ENCODE results near the gene CMIP. TPM values are rescaled to one million over a fixed set of nuclear protein-coding genes. Genes with fewer than 3 reads are reported as not detected.

CMIP gene
- total and polyA plus RNA-seq, 3 donors from 2014 or later: 34.9 to 72.5 (median 42.0) TPM

DNA sequence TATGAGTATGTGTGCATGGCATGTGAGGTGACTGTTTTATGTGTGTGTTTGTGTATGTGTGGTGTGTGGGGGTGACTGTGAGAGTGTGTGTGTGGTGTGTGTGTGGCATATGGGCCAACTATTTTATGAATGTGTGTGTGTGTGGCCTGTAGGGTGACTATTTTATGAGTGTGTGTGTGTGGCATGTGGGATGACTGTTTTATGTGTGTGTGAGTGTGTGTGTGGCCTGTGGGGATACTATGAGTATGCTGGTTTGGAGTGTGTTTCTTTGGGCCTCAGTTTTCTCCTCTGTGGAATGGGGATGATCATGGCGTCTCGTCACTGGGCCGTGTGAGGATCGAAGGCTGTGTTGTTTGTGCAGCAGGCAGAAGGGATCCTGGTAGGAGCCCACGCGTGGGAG lies 182.4 kb downstream of the CMIP start:
- no peaks in the 10 kb centered on the region for H3K9me3 ChIP-seq
- H3K36me3 ChIP-seq (ENCODE audit: low read depth, missing control alignments): no peaks in the 10 kb centered on the region
- WGBS, 2 donors: 92 to 94% methylated on average over 6 of the region's 6 CpGs
- no peaks in the 10 kb centered on the region for H3K27me3 ChIP-seq
- H3K4me1 ChIP-seq: no peaks in the 10 kb centered on the region
- intact Hi-C loops (cut with DNase I; ENCODE audit: low total_unique reads): no loop called here
- no peak for TF ChIP-seq POLR2A (IDR thresholded peaks at IDR 0.05)
- TF ChIP-seq, protein P1, sequence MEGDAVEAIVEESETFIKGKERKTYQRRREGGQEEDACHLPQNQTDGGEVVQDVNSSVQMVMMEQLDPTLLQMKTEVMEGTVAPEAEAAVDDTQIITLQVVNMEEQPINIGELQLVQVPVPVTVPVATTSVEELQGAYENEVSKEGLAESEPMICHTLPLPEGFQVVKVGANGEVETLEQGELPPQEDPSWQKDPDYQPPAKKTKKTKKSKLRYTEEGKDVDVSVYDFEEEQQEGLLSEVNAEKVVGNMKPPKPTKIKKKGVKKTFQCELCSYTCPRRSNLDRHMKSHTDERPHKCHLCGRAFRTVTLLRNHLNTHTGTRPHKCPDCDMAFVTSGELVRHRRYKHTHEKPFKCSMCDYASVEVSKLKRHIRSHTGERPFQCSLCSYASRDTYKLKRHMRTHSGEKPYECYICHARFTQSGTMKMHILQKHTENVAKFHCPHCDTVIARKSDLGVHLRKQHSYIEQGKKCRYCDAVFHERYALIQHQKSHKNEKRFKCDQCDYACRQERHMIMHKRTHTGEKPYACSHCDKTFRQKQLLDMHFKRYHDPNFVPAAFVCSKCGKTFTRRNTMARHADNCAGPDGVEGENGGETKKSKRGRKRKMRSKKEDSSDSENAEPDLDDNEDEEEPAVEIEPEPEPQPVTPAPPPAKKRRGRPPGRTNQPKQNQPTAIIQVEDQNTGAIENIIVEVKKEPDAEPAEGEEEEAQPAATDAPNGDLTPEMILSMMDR (IDR thresholded peaks at IDR 0.05): no peak
- H3K27ac ChIP-seq: no peak overlapping the region
- no peak overlapping the region for H3K4me3 ChIP-seq
- no peak for DNase-seq

DNA sequence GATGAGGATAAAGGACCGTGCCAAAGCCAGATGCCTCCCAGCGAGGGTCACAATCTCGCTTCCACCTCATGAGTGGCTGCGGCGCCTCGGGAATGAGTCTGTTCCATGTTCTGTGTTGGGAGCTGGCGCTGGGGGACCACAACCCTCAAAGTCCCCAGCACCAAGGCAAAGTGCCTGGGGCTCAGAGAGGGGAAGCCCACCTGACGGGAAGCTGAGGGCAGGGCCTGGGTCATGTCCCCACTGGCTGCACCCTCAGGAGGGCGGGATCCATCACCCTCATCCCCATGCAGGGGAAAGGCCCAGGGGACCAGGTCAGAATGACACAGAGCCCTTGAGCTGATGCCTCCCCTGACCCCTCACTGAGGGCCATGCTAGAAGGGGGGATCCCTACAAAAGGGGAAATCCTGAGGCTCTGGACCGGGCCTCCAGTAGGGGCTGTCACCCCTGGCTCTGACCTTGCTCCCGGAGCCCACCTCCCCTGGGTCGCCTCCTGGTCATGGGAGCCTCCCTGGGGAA lies 183.2 kb downstream of the CMIP start:
- intact Hi-C loops (cut with DNase I; ENCODE audit: low total_unique reads): no loop called here
- no peak overlapping the region for H3K27ac ChIP-seq
- 93 to 97% methylated on average over 6 to 12 of the region's 12 CpGs for WGBS, 2 donors
- no peak overlapping the region for H3K4me3 ChIP-seq
- H3K36me3 ChIP-seq (ENCODE audit: low read depth, missing control alignments): no peaks in the 10 kb centered on the region
- no peak for DNase-seq
- H3K27me3 ChIP-seq: no peaks in the 10 kb centered on the region
- H3K4me1 ChIP-seq: no peaks in the 10 kb centered on the region
- no peak for TF ChIP-seq POLR2A (IDR thresholded peaks at IDR 0.05)
- TF ChIP-seq, protein P1 (IDR thresholded peaks at IDR 0.05): no peak
- H3K9me3 ChIP-seq: no peaks in the 10 kb centered on the region

DNA sequence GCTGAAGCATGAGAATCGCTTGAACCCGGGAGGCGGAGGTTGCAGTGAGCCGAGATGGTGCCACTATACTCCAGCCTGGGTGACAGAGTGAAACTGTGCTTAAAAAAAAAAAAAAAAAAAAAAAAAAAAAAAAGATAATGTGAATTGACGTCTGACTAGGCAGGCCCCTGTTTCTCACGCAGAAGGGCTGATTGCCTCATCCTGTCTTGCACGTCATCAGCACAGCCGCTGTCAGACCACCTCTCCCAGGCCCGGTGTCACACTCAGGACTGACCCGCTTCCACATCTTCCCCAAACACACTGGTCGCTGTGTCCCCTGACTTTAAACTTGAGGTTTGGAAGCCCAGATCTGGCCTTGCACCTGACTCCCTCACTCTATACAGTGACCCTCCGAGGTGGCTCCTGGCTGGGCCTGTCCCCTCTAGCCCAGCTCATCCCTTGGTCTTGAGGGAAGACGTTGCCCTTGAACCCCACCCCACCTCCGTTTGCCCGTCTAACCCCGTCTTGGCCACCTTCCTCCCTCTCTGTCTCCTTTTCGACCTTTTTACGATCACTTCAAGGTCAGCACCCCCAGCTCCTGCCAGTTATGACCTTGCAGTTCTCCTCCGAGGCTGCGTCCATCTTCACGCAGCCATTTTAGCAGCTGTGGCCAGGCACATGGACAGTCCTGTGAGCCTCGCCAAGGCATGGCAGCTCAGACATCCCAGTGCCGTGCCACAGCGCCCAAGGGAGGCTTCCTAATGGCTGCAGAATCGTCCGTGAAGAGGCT lies 184.6 kb downstream of the CMIP start:
- TF ChIP-seq POLR2A (IDR thresholded peaks at IDR 0.05): no peak
- TF ChIP-seq, protein P1 (IDR thresholded peaks at IDR 0.05): no peak
- intact Hi-C loops (cut with DNase I; ENCODE audit: low total_unique reads): no loop called here
- no peak overlapping the region for H3K27ac ChIP-seq
- 85 to 88% methylated on average over 26 of the region's 26 CpGs for WGBS, 2 donors
- no peaks in the 10 kb centered on the region for H3K27me3 ChIP-seq
- DNase-seq: no peak
- H3K4me1 ChIP-seq: no peaks in the 10 kb centered on the region
- no peaks in the 10 kb centered on the region for H3K9me3 ChIP-seq
- H3K4me3 ChIP-seq: no peak overlapping the region
- no peaks in the 10 kb centered on the region for H3K36me3 ChIP-seq (ENCODE audit: low read depth, missing control alignments)

DNA sequence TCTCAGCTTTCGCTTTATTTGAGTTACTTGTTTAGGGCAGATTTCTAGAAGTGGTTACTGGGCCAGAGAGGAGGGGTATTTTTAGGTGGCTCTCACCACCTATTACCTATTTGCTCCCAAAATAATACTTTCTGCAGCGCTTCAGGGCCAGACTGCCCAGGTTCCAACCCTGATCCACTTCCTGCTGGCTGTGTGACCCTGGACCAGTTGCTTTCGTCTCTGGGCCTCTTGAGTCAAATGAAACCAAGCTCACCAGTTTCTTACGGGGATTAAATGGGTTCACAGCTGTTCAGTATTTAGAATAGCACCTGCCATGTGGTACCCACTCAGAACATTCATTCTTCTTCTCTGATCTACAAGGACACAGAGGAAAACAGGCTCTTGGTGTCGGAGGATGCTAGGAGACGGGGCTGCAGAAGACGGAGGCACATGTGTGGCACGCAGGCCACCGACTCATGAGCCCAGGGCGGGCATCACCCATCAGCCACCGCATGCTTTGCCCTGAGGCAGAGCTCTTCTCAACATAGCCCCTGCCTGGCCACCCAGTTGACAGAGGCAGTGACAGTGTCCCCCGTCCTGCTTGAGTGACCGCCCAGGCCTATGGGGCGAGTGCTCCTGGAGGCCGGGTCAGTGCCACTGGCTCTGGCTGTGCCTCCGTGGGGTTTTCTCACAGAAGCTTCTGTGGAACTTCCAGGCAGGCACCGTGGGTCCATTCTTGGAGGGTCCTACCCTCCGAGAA lies 185.5 kb downstream of the CMIP start:
- no peaks in the 10 kb centered on the region for H3K36me3 ChIP-seq (ENCODE audit: low read depth, missing control alignments)
- intact Hi-C loops (cut with DNase I; ENCODE audit: low total_unique reads): no loop called here
- DNase-seq: no peak
- H3K27me3 ChIP-seq: no peaks in the 10 kb centered on the region
- no peak overlapping the region for H3K4me3 ChIP-seq
- WGBS, 2 donors: 94 to 95% methylated on average over 14 to 18 of the region's 18 CpGs
- TF ChIP-seq, protein P1 (IDR thresholded peaks at IDR 0.05): no peak
- TF ChIP-seq POLR2A (IDR thresholded peaks at IDR 0.05): no peak
- H3K9me3 ChIP-seq: no peaks in the 10 kb centered on the region
- H3K27ac ChIP-seq: no peak overlapping the region
- H3K4me1 ChIP-seq: peaks cover 4% of the 10 kb centered on the region
